Mesenteric fat pad (tissue), 1 donor: ENCODE measurements around the gene HDAC2. TPM values are rescaled to one million over a fixed set of nuclear protein-coding genes. Genes with fewer than 3 reads are reported as not detected.
"Not testable (repeated sequence)": the region's sequence is repeated elsewhere in the genome, so short reads cannot be mapped to it uniquely, and the experiment has no call there.

Source experiments
- DNase-seq: peaks from one replicate; pipeline ENCODE4 v3.0.0-alpha.2; 2020; ENCODE audit warnings: low spot score
- total RNA-seq: library from RNA; stranded (reverse); fragmentation: NEBNext Ultra II Directional; extraction: Animal tissue kit (Norgen Biotek cat#: 25700); gene quantifications from one replicate; pipeline ENCODE4 v1.2.1, GENCODE V29; 2021
- donor health status: DM: yes; HTN: yes; CAD: no.

HDAC2 gene
- total RNA-seq, 1 donor from 2014 or later, result 54.1 TPM

GRCh38 chr6:113976806-113977205 is 5.9 kb upstream of the HDAC2 start:
- DNase-seq, result no peak

- DNase-seq, result no peak
Measured at GRCh38 chr6:113971741-113972140, 793 bp upstream of the HDAC2 start.

- no peak for DNase-seq
Measured at GRCh38 chr6:113969888-113970804, 802 bp downstream of the HDAC2 start.

GRCh38 chr6:113968472-113968871 is 2.5 kb downstream of the HDAC2 start:
- DNase-seq, result no peak

- DNase-seq, result no peak
Measured at GRCh38 chr6:113967777-113968176, 3.2 kb downstream of the HDAC2 start.

GRCh38 chr6:113960795-113961194 is 10.2 kb downstream of the HDAC2 start:
- DNase-seq, result no peak

- no peak for DNase-seq
Measured at GRCh38 chr6:113959235-113959634, 11.7 kb downstream of the HDAC2 start.

- no peak for DNase-seq
Measured at GRCh38 chr6:113954653-113955052, 16.3 kb downstream of the HDAC2 start.

- no peak for DNase-seq
Measured at GRCh38 chr6:113953346-113953745, 17.6 kb downstream of the HDAC2 start.

- DNase-seq, result no peak
Measured at GRCh38 chr6:113949499-113949898, 21.4 kb downstream of the HDAC2 start.

- no peak for DNase-seq
Measured at GRCh38 chr6:113944701-113945100, 26.2 kb downstream of the HDAC2 start.

- DNase-seq, result no peak
Measured at GRCh38 chr6:113939825-113940224, 31.1 kb downstream of the HDAC2 start.

GRCh38 chr6:113936093-113936934 is 34.6 kb downstream of the HDAC2 start:
- DNase-seq, result no peak

- no peak for DNase-seq
Measured at GRCh38 chr6:113934101-113934500, 36.8 kb downstream of the HDAC2 start.

- not testable (repeated sequence) for DNase-seq
Measured at GRCh38 chr6:113931907-113932306, 39.0 kb downstream of the HDAC2 start.

GRCh38 chr6:113930183-113930582 is 40.8 kb downstream of the HDAC2 start:
- no peak for DNase-seq

GRCh38 chr6:113927001-113927400 is 43.9 kb downstream of the HDAC2 start:
- no peak for DNase-seq

- no peak for DNase-seq
Measured at GRCh38 chr6:113925378-113925777, 45.6 kb downstream of the HDAC2 start.

- no peak for DNase-seq
Measured at GRCh38 chr6:113924312-113924723, 46.6 kb downstream of the HDAC2 start.

- DNase-seq, result no peak
Measured at GRCh38 chr6:113923526-113923925, 47.4 kb downstream of the HDAC2 start.

GRCh38 chr6:113921299-113921904 is 49.5 kb downstream of the HDAC2 start:
- DNase-seq, result no peak
